ENCODE results near the gene TNNC1.

The TNNC1 gene

DNA sequence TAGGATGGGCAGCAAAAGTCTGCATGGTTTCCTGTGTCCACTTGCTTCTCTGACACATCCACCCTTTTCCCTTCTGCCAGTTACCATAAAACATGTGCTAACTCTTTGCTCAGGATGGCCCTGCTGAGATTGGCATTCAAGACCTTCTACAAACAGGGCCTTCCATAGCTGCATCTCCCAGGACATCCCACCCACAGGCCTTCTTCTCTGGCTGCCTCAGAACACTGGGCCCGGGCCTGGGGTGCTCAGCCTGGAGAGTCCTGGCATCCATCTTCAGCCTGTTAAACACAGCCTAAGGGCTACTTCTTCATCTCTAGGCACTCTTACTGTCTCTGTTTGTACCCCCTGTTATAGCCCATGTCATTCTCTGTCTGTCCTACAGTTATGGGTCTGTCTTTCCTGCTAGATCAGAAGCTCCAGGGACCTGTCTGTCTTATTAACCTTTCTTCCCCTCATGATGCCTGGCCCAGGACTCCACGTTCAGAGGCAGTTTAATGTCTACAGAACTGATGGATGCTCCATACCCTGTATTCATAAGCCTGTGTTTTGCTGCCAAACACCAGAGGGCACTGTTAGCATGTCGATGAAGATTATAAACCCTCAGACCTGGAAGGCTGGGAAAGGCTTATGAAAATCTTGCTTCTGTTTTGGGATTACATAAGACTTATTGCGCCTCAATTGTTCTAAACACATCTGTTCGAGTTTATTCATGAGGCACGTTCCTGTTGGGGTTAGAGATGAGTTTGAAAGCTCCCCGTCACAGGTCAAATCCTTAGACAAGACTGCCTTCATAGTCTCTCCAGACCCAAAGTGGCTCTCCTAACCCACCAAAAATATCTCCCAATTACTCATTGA, 25.5 kb downstream of the TNNC1 start:
- DNase-seq = peak; percentile 72

GRCh38 chr3:52423173-52423572, 30.7 kb downstream of the TNNC1 start:
- no peak for DNase-seq

GRCh38 chr3:52422669-52423068, 31.2 kb downstream of the TNNC1 start:
- no peak for DNase-seq

GRCh38 chr3:52420388-52420787, 33.5 kb downstream of the TNNC1 start:
- DNase-seq = no peak

DNA sequence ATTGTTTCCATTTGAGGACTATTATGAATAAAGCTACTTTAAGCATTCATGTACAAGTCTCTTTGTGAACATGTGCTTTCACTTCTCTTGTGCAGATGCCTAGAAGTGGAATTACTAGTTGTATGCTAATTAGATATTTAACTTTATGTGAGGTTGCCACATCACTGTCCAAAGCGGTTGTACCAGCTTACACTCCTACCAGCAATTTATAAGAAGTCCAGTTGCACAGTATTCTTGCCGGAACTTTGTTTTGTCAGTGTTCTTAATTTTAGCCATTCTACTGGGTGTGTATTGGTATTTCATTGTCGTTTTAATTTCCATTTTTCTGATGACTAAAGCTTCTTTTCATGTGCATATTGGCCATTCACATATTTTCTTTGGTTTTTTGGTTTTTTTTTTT, 38.0 kb downstream of the TNNC1 start:
- peak; percentile 71 for DNase-seq

GRCh38 chr3:52408466-52408865, 45.4 kb downstream of the TNNC1 start:
- DNase-seq = no peak

GRCh38 chr3:52407779-52408178, 46.1 kb downstream of the TNNC1 start:
- DNase-seq = no peak

GRCh38 chr3:52406791-52407510, 46.9 kb downstream of the TNNC1 start:
- no peak for DNase-seq

DNA sequence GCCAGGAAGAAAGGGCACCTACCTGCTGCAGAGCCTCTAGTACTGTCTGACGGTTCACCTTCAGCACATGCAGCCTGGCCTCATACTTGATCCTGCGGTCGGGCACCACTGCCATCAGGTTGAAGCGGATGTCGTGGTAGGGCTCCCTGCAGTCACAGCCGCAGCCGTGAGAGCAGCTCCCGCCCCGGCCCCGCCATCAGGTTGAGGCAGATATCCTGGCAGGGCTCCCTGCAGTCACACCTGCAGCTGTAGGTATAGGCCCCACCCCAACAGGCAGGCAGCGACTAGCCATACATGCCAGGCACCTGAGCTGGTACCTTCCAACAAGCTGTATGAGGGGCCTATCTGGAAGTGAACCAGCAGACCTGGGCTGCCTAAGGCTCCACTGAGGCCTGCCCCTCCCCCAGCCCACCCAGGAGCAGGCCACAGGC, 47.6 kb downstream of the TNNC1 start:
- DNase-seq = no peak

- no peak for DNase-seq
These were observed 48.2 kb downstream of the TNNC1 start for GRCh38 chr3:52405601-52406110.

DNA sequence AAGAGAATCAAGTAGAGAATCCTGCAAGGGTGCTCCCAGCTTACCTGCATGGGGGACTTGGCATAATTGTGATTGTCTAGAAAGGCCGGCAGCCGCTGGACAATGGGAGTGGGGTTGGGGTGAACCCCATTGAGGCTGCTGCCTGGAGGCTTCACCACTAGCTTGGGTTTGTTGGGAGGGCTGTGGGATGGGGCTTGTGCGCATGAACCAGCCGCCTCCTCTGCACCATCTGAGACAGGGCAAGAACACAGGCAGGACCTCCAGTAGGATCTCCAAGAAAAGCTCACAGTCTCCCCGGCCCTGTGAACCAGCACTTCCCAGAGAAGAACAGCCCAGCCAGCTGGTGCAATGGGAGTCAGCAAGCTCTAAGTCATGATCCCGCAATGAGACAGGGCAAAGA, 48.8 kb downstream of the TNNC1 start:
- DNase-seq = no peak

GRCh38 chr3:52404391-52404790, 49.5 kb downstream of the TNNC1 start:
- DNase-seq = no peak

DNA sequence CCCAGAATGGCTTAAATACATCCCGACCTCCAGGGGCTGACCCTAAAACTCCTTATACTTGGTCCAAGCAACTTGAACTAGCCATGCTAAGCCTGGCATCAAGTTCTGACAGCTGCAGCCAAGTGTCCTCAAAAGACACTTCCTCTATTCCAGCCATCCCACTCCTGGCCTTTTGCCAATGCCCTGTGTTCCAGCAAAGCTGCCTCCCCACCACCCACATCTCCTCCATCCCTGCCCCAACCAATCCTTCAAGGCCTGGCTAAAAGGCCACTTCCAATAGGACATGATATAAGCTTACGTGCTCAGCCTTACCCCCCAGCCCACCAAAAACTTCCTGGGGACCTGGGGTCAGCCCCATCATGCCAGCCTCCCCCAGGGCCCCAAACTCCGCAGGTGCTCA, 49.9 kb downstream of the TNNC1 start:
- DNase-seq = peak; percentile 5

- no peak for DNase-seq
These were observed 50.5 kb downstream of the TNNC1 start for GRCh38 chr3:52403271-52403841.

GRCh38 chr3:52402706-52403270, 51.1 kb downstream of the TNNC1 start:
- DNase-seq = no peak

DNA sequence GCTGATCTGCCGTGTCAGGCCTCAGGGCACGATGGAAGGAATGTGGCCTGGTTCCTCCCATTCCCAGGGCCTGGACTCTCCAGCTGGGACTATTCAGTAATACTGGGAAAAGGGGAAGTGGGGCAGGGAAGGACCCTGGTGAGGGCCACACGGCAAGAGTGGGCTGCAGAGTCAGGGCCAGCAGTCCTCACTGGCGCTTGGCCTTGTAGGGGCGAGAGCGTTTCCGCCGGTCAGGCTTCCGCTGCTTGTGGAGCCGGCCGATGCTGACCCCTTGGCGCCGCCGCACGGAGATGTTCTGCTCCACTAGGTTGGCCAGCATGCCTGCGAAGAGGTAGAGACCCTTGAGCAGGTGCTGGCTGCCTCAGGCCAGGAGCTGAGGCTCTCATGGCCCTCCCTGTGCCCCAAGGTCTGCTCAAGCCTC, 51.7 kb downstream of the TNNC1 start:
- no peak for DNase-seq

DNA sequence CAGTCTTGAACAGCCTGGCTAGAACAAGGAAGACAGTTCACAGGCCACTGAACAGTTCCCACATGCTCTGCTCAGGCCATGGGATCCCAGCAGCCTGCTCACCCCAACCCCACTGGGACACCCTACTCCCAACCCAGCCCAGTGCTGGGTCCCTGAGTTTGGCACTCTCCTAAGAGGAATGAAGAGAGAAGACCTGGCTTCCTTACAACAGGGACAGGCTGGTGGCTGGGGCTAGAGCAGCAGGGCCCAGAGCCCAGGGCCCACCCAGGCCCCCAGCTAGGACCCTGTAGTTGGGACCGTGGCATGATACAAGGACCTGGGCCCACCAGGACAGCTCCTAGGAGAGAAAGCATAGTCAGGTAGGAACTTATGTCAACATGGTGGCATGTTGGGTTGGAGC, 52.3 kb downstream of the TNNC1 start:
- DNase-seq = no peak

Data from MV-4-11 (cell line).